CD4-positive, CD25-positive, alpha-beta regulatory T cell (primary cell): ENCODE results near the gene CTDSP1. TPM values are rescaled to one million over a fixed set of nuclear protein-coding genes. Genes with fewer than 3 reads are reported as not detected.

Experiments used
- ATAC-seq, 2 donors: fragments of 150-1000 bp; cut with Tn5 transposase; one replicate each; pipeline ENCODE4 v1.10.0; 2021; ENCODE audit warnings: low read depth in 2 of 2, moderate number of reproducible peaks in 2 of 2, moderate library complexity in 1 of 2
- DNase-seq, 3 donors: peaks; one replicate each; pipeline versions ENCODE4 v3.0.0 to v3.0.0-alpha.2; 2012 to 2022; ENCODE audit warnings: mixed read lengths in 1 of 3
- H3K27ac ChIP-seq: one replicate; pipeline ENCODE4 v1.7.0; 2013; ENCODE audit warnings: mild to moderate bottlenecking, low read length; ENCODE audit not compliant: insufficient read depth, poor library complexity, severe bottlenecking
- H3K27me3 ChIP-seq: one replicate; pipeline ENCODE4 v1.7.0; 2013; ENCODE audit warnings: low read length; ENCODE audit not compliant: control insufficient read depth, insufficient read depth
- H3K36me3 ChIP-seq: one replicate; pipeline ENCODE4 v1.7.0; 2013; ENCODE audit warnings: mild to moderate bottlenecking, low read length, moderate library complexity; ENCODE audit not compliant: control insufficient read depth, insufficient read depth
- H3K4me1 ChIP-seq: 2 replicates; pipeline ENCODE4 v1.7.0; 2013; ENCODE audit warnings: mild to moderate bottlenecking, low read length; ENCODE audit not compliant: insufficient read depth, control insufficient read depth, poor library complexity, severe bottlenecking
- H3K4me3 ChIP-seq: one replicate; pipeline ENCODE4 v1.7.0; 2013; ENCODE audit warnings: low read depth, mild to moderate bottlenecking, low read length, moderate library complexity
- H3K9me3 ChIP-seq, 2 experiments: 1 replicate in 1 of 2; 2 replicates in 1 of 2; pipeline ENCODE4 v1.7.0; 2013; ENCODE audit warnings: low read length in 2 of 2, mild to moderate bottlenecking in 1 of 2, moderate library complexity in 1 of 2; ENCODE audit not compliant: control insufficient read depth in 2 of 2
- H3K27ac Mint-ChIP-seq, 3 donors: one replicate each; pipeline ENCODE4 v1.8.0; 2020 to 2022; ENCODE audit warnings: mild to moderate bottlenecking in 3 of 3, mixed read lengths in 3 of 3, moderate library complexity in 2 of 3
- H3K27me3 Mint-ChIP-seq: one replicate; pipeline ENCODE4 v1.8.0; 2022; ENCODE audit warnings: mild to moderate bottlenecking, mixed read lengths
- H3K36me3 Mint-ChIP-seq: one replicate; pipeline ENCODE4 v1.8.0; 2020; ENCODE audit warnings: mixed read lengths
- H3K4me1 Mint-ChIP-seq, 4 donors: one replicate each; pipeline ENCODE4 v1.8.0; 2020 to 2022; ENCODE audit warnings: mixed read lengths in 4 of 4, mild to moderate bottlenecking in 1 of 4
- H3K4me3 Mint-ChIP-seq, 4 donors: one replicate each; pipeline ENCODE4 v1.8.0; 2020 to 2022; ENCODE audit warnings: mild to moderate bottlenecking in 4 of 4, mixed read lengths in 4 of 4, moderate library complexity in 3 of 4
- H3K9me3 Mint-ChIP-seq, 7 donors: one replicate each; pipeline ENCODE4 v1.8.0; 2020 to 2022; ENCODE audit warnings: mixed read lengths in 7 of 7, mild to moderate bottlenecking in 3 of 7, moderate library complexity in 2 of 7
- polyA plus RNA-seq, 4 donors: library from polyadenylated mRNA; unstranded; fragments of 300-500 nt; fragmentation: Illumina TruSeq; gene quantifications; one replicate each; pipeline ENCODE4 v1.2.3, GENCODE V29; 2021
- total RNA-seq: library from RNA; stranded (reverse); gene quantifications from one replicate; pipeline ENCODE4 v1.2.3, GENCODE V29; 2022

The CTDSP1 gene
- total and polyA plus RNA-seq, 5 donors from 2014 or later, result 18.8 to 146 (median 27.4) TPM

DNA sequence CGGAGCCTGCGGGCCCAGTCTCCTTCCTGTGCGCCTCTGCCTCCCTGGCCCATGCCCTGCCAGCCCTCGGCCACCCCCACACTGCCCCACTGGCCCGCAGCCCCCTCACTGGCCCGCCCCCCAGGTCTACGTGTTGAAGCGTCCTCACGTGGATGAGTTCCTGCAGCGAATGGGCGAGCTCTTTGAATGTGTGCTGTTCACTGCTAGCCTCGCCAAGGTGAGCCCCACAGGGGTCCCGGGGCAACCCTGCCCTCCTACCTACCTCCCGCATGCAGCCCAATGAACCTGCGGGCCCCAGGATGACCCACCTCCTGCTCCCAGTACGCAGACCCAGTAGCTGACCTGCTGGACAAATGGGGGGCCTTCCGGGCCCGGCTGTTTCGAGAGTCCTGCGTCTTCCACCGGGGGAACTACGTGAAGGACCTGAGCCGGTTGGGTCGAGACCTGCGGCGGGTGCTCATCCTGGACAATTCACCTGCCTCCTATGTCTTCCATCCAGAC, 3.3 kb downstream of the CTDSP1 start:
- ATAC-seq, result no peak
- H3K4me1 ChIP-seq, result peaks cover 82% of the 10 kb centered on the region
- peaks cover 11% of the 10 kb centered on the region for H3K36me3 Mint-ChIP-seq

DNA sequence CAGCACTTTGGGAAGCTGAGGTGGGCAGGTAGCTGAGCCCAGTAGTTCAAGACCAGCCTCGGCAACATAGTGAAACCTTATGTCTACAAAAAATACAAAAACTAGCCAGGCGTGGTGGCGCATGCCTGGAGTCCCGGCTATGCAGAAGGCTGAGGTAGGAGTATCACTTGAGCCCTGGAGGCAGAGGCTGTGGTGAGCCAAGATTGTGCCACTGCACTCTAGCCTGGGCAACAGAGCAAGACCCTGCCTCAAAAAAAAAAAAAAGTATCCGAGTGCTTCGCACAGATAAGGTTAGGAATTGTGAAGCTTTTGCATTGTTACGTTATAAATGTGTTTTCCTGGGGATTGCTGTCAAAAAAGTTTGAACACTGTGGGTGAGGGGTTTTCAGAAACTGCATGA, 4.1 kb downstream of the CTDSP1 start:
- Mint-ChIP-seq H3K9me3 (peaks cover 0 to 2% (median 0%) of the 10 kb centered on the region in 7 donors), H3K27ac (peak overlapping the region in 2 of 3 donors; percentile 65 to 79), H3K4me3 (peak overlapping the region; percentile 41 to 89 (median 73)), H3K36me3 (peaks cover 11% of the 10 kb centered on the region), H3K4me1 (peaks cover 6 to 63% (median 34%) of the 10 kb centered on the region in 4 donors), H3K27me3 (no peaks in the 10 kb centered on the region)
- H3K9me3 ChIP-seq, result no peaks in the 10 kb centered on the region
- ATAC-seq, result no peak
- H3K4me3 ChIP-seq, result no peak overlapping the region
- peaks cover 73% of the 10 kb centered on the region for H3K4me1 ChIP-seq
- H3K27me3 ChIP-seq, result no peaks in the 10 kb centered on the region
- no peak for DNase-seq
- H3K27ac ChIP-seq, result peak overlapping the region; percentile 14
- H3K36me3 ChIP-seq, result peaks cover 17% of the 10 kb centered on the region

More for the DNA sequence above, 3.3 kb downstream of the CTDSP1 start:
- peaks cover 6 to 60% (median 32%) of the 10 kb centered on the region in 4 donors for H3K4me1 Mint-ChIP-seq
- no peak overlapping the region for H3K27ac ChIP-seq
- H3K4me3 ChIP-seq, result no peak overlapping the region
- peak overlapping the region in 2 of 3 donors; percentile 65 to 66 for H3K27ac Mint-ChIP-seq
- peak overlapping the region in 3 of 4 donors; percentile 60 to 89 (median 80) for H3K4me3 Mint-ChIP-seq
- no peaks in the 10 kb centered on the region for H3K27me3 ChIP-seq
- H3K36me3 ChIP-seq, result peaks cover 17% of the 10 kb centered on the region
- DNase-seq, result no peak
- peaks cover 0 to 2% (median 0%) of the 10 kb centered on the region in 7 donors for H3K9me3 Mint-ChIP-seq
- no peaks in the 10 kb centered on the region for H3K27me3 Mint-ChIP-seq
- H3K9me3 ChIP-seq, result no peaks in the 10 kb centered on the region

DNA sequence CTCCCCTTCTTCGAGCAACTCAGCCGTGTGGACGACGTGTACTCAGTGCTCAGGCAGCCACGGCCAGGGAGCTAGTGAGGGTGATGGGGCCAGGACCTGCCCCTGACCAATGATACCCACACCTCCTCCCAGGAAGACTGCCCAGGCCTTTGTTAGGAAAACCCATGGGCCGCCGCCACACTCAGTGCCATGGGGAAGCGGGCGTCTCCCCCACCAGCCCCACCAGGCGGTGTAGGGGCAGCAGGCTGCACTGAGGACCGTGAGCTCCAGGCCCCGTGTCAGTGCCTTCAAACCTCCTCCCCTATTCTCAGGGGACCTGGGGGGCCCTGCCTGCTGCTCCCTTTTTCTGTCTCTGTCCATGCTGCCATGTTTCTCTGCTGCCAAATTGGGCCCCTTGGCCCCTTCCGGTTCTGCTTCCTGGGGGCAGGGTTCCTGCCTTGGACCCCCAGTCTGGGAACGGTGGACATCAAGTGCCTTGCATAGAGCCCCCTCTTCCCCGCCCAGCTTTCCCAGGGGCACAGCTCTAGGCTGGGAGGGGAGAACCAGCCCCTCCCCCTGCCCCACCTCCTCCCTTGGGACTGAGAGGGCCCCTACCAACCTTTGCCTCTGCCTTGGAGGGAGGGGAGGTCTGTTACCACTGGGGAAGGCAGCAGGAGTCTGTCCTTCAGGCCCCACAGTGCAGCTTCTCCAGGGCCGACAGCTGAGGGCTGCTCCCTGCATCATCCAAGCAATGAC, 4.8 kb downstream of the CTDSP1 start:
- DNase-seq, result no peak
- peak overlapping the region; percentile 23 for H3K27ac ChIP-seq

DNA sequence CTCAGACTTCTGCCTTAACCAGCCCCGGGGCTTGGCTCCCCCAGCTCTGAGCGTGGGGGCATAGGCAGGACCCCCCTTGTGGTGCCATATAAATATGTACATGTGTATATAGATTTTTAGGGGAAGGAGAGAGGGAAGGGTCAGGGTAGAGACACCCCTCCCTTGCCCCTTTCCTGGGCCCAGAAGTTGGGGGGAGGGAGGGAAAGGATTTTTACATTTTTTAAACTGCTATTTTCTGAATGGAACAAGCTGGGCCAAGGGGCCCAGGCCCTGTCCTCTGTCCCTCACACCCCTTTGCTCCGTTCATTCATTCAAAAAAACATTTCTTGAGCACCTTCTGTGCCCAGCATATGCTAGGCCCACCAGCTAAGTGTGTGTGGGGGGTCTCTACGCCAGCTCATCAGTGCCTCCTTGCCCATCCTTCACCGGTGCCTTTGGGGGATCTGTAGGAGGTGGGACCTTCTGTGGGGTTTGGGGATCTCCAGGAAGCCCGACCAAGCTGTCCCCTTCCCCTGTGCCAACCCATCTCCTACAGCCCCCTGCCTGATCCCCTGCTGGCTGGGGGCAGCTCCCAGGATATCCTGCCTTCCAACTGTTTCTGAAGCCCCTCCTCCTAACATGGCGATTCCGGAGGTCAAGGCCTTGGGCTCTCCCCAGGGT, 5.5 kb downstream of the CTDSP1 start:
- H3K27me3 Mint-ChIP-seq, result no peaks in the 10 kb centered on the region
- ATAC-seq, result no peak
- H3K36me3 Mint-ChIP-seq, result peaks cover 11% of the 10 kb centered on the region
- Histone ChIP-seq H3K36me3 (peaks cover 17% of the 10 kb centered on the region), H3K9me3 (no peaks in the 10 kb centered on the region), H3K27ac (peak overlapping the region; percentile 84), H3K4me1 (peaks cover 64% of the 10 kb centered on the region), H3K27me3 (no peaks in the 10 kb centered on the region), H3K4me3 (peak overlapping the region; percentile 37)
- peak overlapping the region; percentile 84 to 91 (median 89) for H3K4me3 Mint-ChIP-seq
- H3K27ac Mint-ChIP-seq, result peak overlapping the region; percentile 77 to 97 (median 86)
- no peak for DNase-seq
- peaks cover 0 to 2% (median 0%) of the 10 kb centered on the region in 7 donors for H3K9me3 Mint-ChIP-seq
- peaks cover 6 to 63% (median 36%) of the 10 kb centered on the region in 4 donors for H3K4me1 Mint-ChIP-seq

More for the DNA sequence above, 4.8 kb downstream of the CTDSP1 start:
- no peaks in the 10 kb centered on the region for H3K27me3 ChIP-seq
- Mint-ChIP-seq H3K4me3 (peak overlapping the region in 3 of 4 donors; percentile 62 to 89 (median 78)), H3K9me3 (peaks cover 0 to 2% (median 0%) of the 10 kb centered on the region in 7 donors), H3K4me1 (peaks cover 6 to 63% (median 34%) of the 10 kb centered on the region in 4 donors), H3K36me3 (peaks cover 11% of the 10 kb centered on the region), H3K27ac (peak overlapping the region; percentile 25 to 97 (median 48)), H3K27me3 (no peaks in the 10 kb centered on the region)
- peaks cover 66% of the 10 kb centered on the region for H3K4me1 ChIP-seq
- no peak for ATAC-seq
- no peak overlapping the region for H3K4me3 ChIP-seq
- H3K9me3 ChIP-seq, result no peaks in the 10 kb centered on the region
- peaks cover 17% of the 10 kb centered on the region for H3K36me3 ChIP-seq

DNA sequence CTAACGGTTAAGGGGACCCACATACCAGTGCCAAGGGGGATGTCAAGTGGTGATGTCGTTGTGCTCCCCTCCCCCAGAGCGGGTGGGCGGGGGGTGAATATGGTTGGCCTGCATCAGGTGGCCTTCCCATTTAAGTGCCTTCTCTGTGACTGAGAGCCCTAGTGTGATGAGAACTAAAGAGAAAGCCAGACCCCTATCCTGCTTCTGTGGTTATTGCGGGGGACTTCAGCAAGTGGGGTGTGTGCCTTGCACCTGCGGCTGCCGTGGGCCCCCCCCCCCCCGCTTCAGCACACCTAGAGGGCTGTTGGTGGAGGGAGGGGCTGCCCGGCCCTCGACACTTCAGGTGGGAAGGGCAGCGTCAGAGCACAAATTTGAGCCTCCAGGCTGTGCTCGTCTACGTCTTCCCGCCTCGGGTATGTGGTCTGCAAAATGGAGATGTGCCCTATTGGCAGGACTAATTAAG, 6.1 kb downstream of the CTDSP1 start:
- Mint-ChIP-seq H3K36me3 (peaks cover 11% of the 10 kb centered on the region), H3K4me3 (peak overlapping the region; percentile 84 to 91 (median 89)), H3K27me3 (no peaks in the 10 kb centered on the region), H3K4me1 (peaks cover 6 to 63% (median 36%) of the 10 kb centered on the region in 4 donors), H3K9me3 (peaks cover 0 to 2% (median 0%) of the 10 kb centered on the region in 7 donors), H3K27ac (peak overlapping the region; percentile 86 to 97 (median 92))
- Histone ChIP-seq H3K4me1 (peaks cover 61% of the 10 kb centered on the region), H3K4me3 (peak overlapping the region; percentile 57), H3K27ac (peak overlapping the region; percentile 84), H3K27me3 (no peaks in the 10 kb centered on the region), H3K36me3 (peaks cover 17% of the 10 kb centered on the region), H3K9me3 (no peaks in the 10 kb centered on the region)
- no peak for DNase-seq
- ATAC-seq, result peak; percentile 2 to 13

DNA sequence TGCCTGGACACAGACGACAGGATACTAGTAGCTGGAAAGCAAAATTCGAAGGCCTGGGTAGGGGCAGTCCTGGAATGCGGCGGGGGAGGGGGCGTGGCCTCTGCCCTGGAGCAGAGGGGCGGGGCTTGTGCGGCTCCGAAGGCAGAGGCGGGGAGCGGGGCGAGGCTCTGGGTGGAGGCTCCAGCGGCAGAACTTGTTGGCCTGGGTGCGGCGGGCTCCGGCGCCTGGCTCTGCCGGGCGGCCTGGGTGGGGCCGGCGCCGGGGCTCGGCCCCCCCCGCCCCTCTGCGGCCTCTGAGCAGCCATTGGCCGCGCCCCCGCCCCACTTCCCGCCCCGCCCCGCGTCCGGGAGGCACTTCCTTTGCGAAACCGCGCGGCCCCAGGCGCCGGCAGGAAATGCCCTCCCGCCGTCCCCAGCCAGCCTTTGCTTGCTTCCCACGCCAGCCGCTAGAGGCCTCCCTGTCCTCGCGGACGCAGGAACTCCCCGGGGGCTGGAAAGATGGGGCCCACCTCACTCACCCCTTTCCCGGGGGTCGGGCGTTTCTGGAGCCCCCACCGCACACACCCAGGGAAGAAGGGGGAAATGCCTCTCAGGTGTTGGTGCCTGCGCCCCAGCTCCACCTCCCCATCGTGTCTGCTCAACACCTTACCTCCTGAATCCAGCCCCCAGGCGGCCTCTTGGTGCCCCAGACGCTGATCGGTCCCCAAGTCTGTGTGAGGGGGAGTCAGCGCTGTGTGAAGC, 6.7 kb downstream of the CTDSP1 start:
- H3K27me3 Mint-ChIP-seq, result no peaks in the 10 kb centered on the region
- Histone ChIP-seq H3K9me3 (no peaks in the 10 kb centered on the region), H3K36me3 (peaks cover 17% of the 10 kb centered on the region), H3K27ac (peak overlapping the region; percentile 84), H3K4me1 (peaks cover 55% of the 10 kb centered on the region), H3K4me3 (peak overlapping the region; percentile 57), H3K27me3 (no peaks in the 10 kb centered on the region)
- peak overlapping the region; percentile 89 to 94 (median 90) for H3K4me3 Mint-ChIP-seq
- ATAC-seq (peak; percentile 81 to 83), DNase-seq (peak; percentile 86 to 97 (median 86))
- H3K4me1 Mint-ChIP-seq, result peaks cover 6 to 60% (median 35%) of the 10 kb centered on the region in 4 donors
- peaks cover 11% of the 10 kb centered on the region for H3K36me3 Mint-ChIP-seq
- peaks cover 0 to 2% (median 0%) of the 10 kb centered on the region in 7 donors for H3K9me3 Mint-ChIP-seq
- peak overlapping the region; percentile 92 to 97 (median 94) for H3K27ac Mint-ChIP-seq
